HG03520 (cell line): ENCODE data around the gene PDZRN3.

Source experiments
- ATAC-seq: cut with Tn5 transposase; IDR thresholded peaks from one replicate; pipeline ENCODE4 v1.9.1; 2021; ENCODE audit warnings: mild to moderate bottlenecking, moderate library complexity; ENCODE audit not compliant: unreplicated experiment

The PDZRN3 gene

GRCh38 chr3:73353649-73354217 lies 271.0 kb downstream of the PDZRN3 start:
- no peak for ATAC-seq

- no peak for ATAC-seq
Observed at GRCh38 chr3:73352841-73353645, 271.7 kb downstream of the PDZRN3 start.

- ATAC-seq: no peak
Observed at GRCh38 chr3:73351423-73352071, 273.2 kb downstream of the PDZRN3 start.

GRCh38 chr3:73350996-73351395 lies 273.7 kb downstream of the PDZRN3 start:
- no peak for ATAC-seq

GRCh38 chr3:73349657-73350056 lies 275.1 kb downstream of the PDZRN3 start:
- no peak for ATAC-seq

GRCh38 chr3:73342077-73342476 lies 282.7 kb downstream of the PDZRN3 start:
- ATAC-seq: no peak

- ATAC-seq: no peak
Observed at GRCh38 chr3:73341272-73341935, 283.3 kb downstream of the PDZRN3 start.

- no peak for ATAC-seq
Observed at GRCh38 chr3:73332558-73332957, 292.2 kb downstream of the PDZRN3 start.
